ENCODE measurements around the gene SEZ6L2.
"Not testable (repeated sequence)": the region's sequence is repeated elsewhere in the genome, so short reads cannot be mapped to it uniquely, and the experiment has no call there.

SEZ6L2 gene

DNA sequence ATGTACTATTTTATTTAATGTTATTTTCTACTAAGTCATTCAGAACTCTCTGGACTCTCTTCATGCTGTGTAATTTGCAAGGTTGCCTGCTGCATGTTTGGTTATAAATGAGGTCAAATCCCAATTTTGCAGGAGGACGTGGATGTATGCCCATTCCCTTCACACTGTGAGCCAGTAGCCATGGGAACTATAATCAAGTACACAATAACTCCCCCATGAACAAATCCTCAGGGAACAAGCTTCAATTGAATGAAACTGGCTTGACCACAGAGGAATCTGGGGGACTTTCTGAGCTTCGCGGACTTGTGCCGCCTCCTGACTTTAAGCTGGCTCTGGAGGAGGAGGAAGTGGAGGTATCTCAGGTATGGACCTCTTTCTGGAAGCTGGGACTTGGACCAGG is 41.3 kb upstream of the SEZ6L2 start:
- Histone ChIP-seq H3K4me1 (ENCODE audit: low read length) (no peaks in the 10 kb centered on the region; the same call in 1 of the 2 replicates), H3K9ac (ENCODE audit: low read length) (no peak overlapping the region), H4K20me1 (ENCODE audit: insufficient read depth, low read length) (no peaks in the 10 kb centered on the region), H3K79me2 (ENCODE audit: low read length) (no peaks in the 10 kb centered on the region), H3K4me3 (ENCODE audit: low read length) (no peak overlapping the region), H3K27me3 (ENCODE audit: low read depth, low read length) (no peaks in the 10 kb centered on the region), H3K27ac (ENCODE audit: low read length) (no peak overlapping the region), H3K9me3 (ENCODE audit: insufficient read depth, low read length) (no peaks in the 10 kb centered on the region), H2AFZ (ENCODE audit: low read depth, low read length) (no peak overlapping the region), H3K4me2 (ENCODE audit: low read length) (no peak overlapping the region), H3K36me3 (replicated peaks; ENCODE audit: low read depth, low read length) (no peaks in the 10 kb centered on the region)
- TF ChIP-seq, protein P1, sequence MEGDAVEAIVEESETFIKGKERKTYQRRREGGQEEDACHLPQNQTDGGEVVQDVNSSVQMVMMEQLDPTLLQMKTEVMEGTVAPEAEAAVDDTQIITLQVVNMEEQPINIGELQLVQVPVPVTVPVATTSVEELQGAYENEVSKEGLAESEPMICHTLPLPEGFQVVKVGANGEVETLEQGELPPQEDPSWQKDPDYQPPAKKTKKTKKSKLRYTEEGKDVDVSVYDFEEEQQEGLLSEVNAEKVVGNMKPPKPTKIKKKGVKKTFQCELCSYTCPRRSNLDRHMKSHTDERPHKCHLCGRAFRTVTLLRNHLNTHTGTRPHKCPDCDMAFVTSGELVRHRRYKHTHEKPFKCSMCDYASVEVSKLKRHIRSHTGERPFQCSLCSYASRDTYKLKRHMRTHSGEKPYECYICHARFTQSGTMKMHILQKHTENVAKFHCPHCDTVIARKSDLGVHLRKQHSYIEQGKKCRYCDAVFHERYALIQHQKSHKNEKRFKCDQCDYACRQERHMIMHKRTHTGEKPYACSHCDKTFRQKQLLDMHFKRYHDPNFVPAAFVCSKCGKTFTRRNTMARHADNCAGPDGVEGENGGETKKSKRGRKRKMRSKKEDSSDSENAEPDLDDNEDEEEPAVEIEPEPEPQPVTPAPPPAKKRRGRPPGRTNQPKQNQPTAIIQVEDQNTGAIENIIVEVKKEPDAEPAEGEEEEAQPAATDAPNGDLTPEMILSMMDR (IDR thresholded peaks at IDR 0.05; ENCODE audit: low read depth, low read length), result no peak
- TF ChIP-seq EZH2phosphoT487 (IDR thresholded peaks at IDR 0.05; ENCODE audit: low read depth), result no peak

DNA sequence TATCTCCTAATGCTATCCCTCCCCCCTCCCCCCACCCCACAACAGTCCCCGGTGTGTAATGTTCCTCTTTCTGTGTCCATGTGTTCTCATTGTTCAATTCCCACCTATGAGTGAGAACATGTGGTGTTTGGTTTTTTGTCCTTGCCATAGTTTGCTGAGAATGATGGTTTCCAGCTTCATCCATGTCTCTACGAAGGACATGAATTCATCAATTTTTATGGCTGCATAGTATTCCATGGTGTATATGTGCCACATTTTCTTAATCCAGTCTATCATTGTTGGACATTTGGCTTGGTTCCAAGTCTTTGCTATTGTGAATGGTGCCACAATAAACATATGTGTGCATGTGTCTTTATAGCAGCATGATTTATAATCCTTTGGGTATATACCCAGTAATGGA is 32.4 kb upstream of the SEZ6L2 start:
- not testable (repeated sequence) for H3K4me3 ChIP-seq (ENCODE audit: low read length); H4K20me1 ChIP-seq (ENCODE audit: insufficient read depth, low read length); H3K79me2 ChIP-seq (ENCODE audit: low read length); H3K9ac ChIP-seq (ENCODE audit: low read length); H3K27me3 ChIP-seq (ENCODE audit: low read depth, low read length); H3K4me1 ChIP-seq (ENCODE audit: low read length); H3K27ac ChIP-seq (ENCODE audit: low read length); H2AFZ ChIP-seq (ENCODE audit: low read depth, low read length); H3K9me3 ChIP-seq (ENCODE audit: insufficient read depth, low read length); H3K36me3 ChIP-seq (replicated peaks; ENCODE audit: low read depth, low read length); H3K4me2 ChIP-seq (ENCODE audit: low read length)

DNA sequence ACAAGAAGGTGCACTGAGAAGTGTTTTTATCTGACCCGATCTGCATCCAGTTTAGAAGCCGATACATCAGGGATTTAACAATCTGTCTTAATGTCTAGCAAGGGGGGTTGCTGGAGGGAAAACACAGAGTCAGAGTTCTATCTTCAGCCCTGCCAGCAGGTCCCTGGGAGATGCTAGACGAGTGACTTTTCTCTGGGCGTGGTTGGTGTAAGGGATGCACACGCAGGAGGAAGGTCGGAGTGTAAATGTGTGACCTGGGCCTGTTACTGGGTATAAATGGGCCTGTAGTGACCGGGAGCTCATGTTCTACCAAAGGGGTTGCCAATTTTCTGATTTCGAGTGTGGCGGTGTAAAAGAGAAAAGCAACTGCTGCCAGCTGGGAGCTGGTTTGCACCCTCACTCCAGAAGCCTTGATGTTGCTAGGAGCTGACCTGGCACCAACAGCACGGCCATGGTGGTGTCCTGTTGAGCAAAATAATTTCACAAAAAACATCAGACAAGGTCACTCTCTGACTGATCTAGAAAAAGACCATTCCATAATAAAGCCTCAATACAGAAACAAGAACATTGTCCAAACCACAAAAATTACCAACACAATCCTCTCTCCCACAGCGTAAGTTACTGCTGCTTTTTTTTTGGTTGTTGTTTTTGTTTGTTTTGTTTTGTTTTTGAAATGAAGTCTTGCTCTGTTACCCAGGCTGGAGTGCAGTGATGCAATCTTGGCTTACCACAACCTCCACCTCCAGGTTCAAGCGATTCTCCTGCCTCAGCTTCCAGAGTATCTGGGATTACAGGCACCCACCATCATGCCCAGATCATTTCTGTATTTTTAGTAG is 27.9 kb upstream of the SEZ6L2 start:
- H3K79me2 ChIP-seq (ENCODE audit: low read length), result peaks cover 15% of the 10 kb centered on the region
- no peaks in the 10 kb centered on the region for H3K27me3 ChIP-seq (ENCODE audit: low read depth, low read length)
- H3K4me1 ChIP-seq (ENCODE audit: low read length), result peaks cover 17% of the 10 kb centered on the region
- no peak overlapping the region for H2AFZ ChIP-seq (ENCODE audit: low read depth, low read length)
- no peak for TF ChIP-seq EZH2phosphoT487 (IDR thresholded peaks at IDR 0.05; ENCODE audit: low read depth)
- TF ChIP-seq, protein P1 (IDR thresholded peaks at IDR 0.05; ENCODE audit: low read depth, low read length), result no peak
- H3K36me3 ChIP-seq (replicated peaks; ENCODE audit: low read depth, low read length), result no peaks in the 10 kb centered on the region
- peak overlapping the region; percentile 79 for H3K4me3 ChIP-seq (ENCODE audit: low read length)
- H3K27ac ChIP-seq (ENCODE audit: low read length), result no peak overlapping the region
- H3K9me3 ChIP-seq (ENCODE audit: insufficient read depth, low read length), result no peaks in the 10 kb centered on the region
- peak overlapping the region; percentile 85 for H3K4me2 ChIP-seq (ENCODE audit: low read length)
- peak overlapping the region; percentile 78; the same call in 1 of the 2 replicates for H3K9ac ChIP-seq (ENCODE audit: low read length)
- no peaks in the 10 kb centered on the region for H4K20me1 ChIP-seq (ENCODE audit: insufficient read depth, low read length)

DNA sequence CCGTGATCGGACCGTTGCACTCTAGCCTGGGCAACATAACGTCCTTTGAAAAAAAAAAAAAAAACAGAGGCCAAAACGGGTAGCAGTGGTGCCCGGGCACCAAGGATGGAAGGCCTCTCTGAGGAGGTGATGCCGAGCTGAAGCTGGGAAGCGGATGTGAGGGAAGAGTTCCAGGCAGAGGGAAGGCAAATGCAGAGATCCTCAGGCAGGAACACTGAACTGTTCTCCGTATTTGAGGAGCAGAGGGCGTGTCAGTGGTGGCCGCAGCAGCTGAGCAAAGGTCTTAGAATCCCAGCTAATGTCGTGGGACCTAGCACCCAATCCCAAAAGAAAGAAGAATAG is 27.3 kb upstream of the SEZ6L2 start:
- no peaks in the 10 kb centered on the region for H3K36me3 ChIP-seq (replicated peaks; ENCODE audit: low read depth, low read length)

More for the DNA sequence above, 27.3 kb upstream of the SEZ6L2 start:
- Histone ChIP-seq H3K4me2 (ENCODE audit: low read length) (peak overlapping the region; percentile 85), H3K79me2 (ENCODE audit: low read length) (peaks cover 15% of the 10 kb centered on the region), H3K4me1 (ENCODE audit: low read length) (peaks cover 17% of the 10 kb centered on the region), H4K20me1 (ENCODE audit: insufficient read depth, low read length) (no peaks in the 10 kb centered on the region), H2AFZ (ENCODE audit: low read depth, low read length) (peak overlapping the region; percentile 71), H3K27me3 (ENCODE audit: low read depth, low read length) (no peaks in the 10 kb centered on the region), H3K4me3 (ENCODE audit: low read length) (peak overlapping the region; percentile 79), H3K9me3 (ENCODE audit: insufficient read depth, low read length) (no peaks in the 10 kb centered on the region), H3K27ac (ENCODE audit: low read length) (peak overlapping the region; percentile 39; the same call in 1 of the 2 replicates), H3K9ac (ENCODE audit: low read length) (peak overlapping the region; percentile 78)
- no peak for TF ChIP-seq EZH2phosphoT487 (IDR thresholded peaks at IDR 0.05; ENCODE audit: low read depth)
- TF ChIP-seq, protein P1 (IDR thresholded peaks at IDR 0.05; ENCODE audit: low read depth, low read length), result no peak
